Measurements from ENCODE around the gene FAM200B.
A peak's percentile ranks its signal among the peaks of the same experiment; 100 is the strongest.
"Not testable (repeated sequence)": the region's sequence is repeated elsewhere in the genome, so short reads cannot be mapped to it uniquely, and the experiment has no call there.

Gene FAM200B

DNA sequence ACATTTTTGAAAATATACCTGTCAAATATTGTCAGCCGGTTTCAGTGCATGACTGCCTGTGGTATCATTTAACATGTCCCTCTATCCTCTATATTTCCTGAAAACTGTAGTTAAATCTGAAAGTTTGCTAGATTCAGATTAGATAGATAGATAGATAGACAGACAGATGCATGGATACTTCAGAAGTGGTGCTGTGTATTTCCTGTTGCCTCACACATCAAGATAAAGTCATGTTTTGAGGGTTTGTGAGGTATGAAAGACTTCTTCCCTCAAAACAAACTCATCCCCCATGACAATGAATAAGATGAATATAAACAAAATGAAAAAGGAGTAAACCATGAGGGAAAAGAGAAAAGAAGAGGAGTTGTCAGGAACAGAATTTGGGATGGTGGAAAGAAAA is 15.2 kb downstream of the FAM200B start:
- DNase-seq: no peak

DNA sequence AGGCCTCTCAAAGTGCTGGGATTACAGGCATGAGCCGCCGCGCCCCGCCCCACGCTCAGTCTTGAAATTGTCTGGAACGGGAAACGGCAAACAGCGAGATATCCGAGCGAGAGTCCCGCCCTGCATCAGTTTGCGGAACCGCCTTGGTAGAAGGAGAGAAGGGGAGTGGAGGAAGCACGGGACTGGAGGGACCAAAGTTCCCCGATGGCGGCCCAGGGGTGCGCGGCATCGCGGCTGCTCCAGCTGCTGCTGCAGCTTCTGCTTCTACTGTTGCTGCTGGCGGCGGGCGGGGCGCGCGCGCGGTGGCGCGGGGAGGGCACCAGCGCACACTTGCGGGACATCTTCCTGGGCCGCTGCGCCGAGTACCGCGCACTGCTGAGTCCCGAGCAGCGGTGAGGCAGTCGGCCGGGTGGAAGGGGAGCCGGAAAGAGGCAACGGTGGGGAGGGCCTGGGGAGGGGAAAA is 21.3 kb downstream of the FAM200B start, which contains the start of gene BST1:
Gene BST1, plus strand, starts transcription at position 125 of the 463 bp plus-strand sequence. Its CDS starts 80 bp downstream, at position 205.
- peak; percentile 38 to 78 for DNase-seq

DNA sequence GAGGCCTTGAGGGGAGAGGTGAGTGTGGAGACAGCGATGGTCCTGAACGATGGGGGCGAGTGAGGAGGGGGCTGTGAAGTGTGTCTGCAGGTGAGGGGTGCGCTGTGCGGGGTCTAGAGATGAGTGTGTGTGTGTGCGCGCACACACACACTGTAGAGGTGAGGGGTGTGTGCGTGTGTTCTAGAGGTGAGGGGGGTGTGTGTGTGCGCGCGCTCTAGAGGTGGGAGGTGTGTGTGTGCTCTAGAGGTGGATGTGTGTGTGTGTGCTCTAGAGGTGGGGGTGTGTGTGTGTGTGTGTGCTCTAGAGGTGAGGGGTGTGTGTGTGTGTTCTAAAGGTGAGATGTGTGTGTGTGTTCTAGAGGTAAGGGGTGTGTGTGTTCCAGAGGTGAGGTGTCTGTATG is 21.8 kb downstream of the FAM200B start:
- DNase-seq: no peak

DNA sequence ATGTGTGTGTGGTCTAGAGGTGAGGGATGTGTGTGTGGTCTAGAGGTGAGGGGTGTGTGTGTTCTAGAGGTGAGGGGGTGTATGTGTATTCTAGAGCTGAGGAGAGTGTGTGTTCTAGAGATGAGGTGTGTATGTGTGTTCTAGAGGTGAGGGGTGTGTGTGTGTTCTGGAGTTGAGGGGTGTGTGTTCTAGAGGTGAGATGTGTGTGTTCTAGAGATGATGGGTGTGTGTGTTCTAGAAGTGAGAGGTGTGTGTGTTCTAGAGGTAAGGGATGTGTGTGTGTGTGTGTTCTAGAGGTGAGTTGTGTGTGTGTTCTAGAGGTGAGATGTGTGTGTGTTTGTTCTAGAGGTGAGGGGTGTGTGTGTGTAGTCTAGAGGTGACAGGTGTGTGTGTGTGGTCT is 22.5 kb downstream of the FAM200B start:
- DNase-seq: no peak

DNA sequence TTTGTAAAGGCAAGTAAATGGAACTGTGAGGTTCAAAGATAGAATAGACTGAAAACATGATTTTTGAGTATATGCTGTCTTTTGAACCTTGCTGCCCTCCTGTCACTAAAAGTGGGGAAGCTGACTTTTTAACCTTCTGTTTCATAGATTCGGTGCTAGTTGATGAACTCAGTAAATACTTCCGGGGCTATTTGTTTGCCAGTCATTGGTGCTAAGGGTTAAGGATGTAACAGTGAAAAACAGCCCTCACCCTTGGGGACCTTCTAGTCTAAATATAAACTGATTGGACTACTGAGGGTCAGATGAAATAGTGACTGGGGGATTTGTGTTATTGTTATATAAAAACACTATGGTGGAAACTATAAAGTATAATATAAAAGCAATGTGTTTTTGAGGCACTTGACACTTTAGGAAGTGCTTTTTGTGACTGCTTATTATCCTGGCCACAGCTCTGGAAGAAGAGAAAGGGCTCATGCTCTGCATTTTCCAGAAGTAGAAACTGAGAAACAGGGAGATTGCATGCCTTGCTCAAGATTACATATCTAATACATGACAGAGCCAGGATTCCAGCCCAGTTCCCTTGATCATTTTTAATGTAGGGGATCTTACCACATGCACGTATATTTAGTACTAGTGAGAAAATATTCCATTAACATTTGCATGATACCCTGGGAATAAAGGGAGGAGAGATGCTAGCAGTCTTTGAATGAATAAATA is 25.2 kb downstream of the FAM200B start:
- DNase-seq: no peak

DNA sequence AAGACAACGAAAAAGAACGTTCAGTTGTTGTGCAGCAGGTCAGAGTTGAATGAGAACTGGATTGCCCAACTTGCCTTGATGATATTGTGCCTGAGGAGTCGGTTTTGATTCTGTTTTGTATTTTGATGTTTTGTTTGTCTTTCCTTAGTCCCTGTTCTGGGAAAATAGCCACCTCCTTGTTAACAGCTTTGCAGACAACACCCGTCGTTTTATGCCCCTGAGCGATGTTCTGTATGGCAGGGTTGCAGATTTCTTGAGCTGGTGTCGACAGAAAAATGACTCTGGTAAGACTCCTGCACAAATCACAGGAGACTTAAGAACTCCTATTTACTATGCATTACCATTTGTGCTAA is 25.7 kb downstream of the FAM200B start:
- no peak for DNase-seq

DNA sequence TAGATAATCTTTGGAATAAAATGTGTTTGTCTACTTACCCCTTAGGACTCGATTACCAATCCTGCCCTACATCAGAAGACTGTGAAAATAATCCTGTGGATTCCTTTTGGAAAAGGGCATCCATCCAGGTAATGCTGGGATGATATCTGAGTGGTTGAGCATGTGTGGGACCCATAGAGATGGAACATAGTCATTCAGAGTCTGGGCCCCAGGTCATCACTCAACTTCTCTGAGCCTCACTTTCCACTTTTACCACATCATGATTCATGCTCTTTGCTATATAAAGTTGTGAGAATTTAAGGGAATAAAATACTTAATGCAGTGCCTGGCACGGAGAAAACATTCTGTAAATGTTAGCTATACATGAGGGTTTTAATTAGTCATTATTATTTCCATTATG is 30.1 kb downstream of the FAM200B start:
- no peak for DNase-seq

DNA sequence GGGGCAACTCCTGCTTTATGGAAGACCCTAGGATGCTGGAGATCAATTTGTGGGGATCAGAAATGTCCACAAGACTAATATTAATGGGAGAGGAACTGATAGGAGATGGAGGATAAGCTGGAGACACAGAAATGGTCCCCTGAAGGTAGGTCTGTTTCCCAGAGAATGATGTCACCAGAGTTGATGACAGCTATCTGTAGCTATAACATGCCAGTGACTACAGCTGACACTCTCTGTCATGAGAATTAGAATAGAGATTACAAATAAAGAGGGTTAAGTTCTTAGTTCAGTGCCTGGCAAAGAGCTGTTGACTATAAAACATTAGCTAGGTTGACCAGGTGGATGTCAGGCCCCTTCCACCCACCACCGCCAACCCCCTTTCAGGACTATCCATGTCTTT is 30.6 kb downstream of the FAM200B start:
- no peak for DNase-seq

DNA sequence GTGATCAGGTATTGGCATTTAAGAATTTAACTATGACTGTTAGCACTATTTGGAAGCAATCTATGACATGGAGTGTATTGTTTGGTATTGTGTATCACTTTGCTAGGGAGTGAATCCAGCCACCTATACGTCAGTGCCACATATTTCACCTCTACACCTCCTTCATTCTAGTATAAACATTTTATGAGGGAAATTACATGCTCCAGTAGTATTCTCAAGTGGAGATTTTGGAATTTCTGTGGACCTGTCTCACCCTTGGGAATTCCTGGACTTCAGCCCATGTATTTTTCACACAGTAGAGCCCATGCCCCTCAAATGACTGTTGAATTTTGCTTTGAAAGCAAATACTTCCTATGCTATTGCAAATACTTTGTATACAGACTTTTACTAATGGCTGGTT is 32.5 kb downstream of the FAM200B start:
- DNase-seq: no peak

DNA sequence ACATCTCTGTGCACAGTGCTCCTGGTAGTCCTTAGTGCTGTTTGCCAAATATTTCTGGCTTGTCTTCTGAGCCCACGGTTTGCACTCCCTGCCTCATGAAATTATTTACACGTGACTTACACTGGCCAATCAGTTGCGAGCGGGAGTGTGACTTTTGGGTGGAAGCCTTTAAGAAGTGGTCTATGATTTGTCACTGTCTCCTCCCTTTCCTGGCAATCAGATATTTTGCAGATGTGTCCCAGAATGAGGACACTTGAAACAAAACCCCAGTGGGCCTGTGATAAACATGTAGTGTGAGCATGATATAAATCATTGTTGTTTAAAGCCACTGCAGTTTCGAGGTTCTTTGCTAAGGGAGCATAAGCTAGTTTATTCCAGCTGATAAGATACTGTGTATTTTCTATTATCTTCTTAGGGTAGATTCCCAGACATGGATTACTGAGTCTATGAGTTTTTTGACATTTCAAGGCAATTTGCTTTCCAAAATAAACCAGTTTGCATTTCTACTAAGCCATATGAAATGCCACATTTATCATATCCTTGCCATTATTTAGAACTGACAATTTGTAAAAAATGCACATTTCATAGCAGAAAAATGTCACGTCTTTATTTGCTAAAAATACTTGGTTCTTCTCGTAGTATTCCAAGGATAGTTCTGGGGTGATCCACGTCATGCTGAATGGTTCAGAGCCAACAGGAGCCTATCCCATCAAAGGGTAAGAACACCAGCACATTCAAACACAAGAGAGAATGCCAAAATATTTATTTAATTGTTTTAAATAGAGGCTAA is 33.2 kb downstream of the FAM200B start:
- DNase-seq: no peak

DNA sequence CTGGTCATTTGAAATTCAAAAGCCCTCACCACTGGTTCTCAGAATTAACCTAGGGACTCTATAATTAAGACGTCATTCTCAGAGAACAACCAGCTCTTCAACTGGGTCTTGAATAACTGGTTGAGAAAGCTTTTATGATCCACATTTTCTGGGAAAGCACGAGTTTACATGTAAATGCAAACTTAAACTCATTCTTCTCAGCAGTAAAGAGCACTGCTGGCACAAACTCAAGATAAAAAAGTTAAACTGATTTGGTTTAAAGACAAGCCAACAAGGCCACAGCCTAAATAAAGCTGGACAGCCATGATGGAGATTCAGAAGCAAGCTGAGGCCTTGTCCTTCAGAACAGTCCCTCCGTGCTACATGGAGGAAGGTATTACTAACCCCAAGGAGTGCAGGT is 34.5 kb downstream of the FAM200B start:
- DNase-seq: no peak

DNA sequence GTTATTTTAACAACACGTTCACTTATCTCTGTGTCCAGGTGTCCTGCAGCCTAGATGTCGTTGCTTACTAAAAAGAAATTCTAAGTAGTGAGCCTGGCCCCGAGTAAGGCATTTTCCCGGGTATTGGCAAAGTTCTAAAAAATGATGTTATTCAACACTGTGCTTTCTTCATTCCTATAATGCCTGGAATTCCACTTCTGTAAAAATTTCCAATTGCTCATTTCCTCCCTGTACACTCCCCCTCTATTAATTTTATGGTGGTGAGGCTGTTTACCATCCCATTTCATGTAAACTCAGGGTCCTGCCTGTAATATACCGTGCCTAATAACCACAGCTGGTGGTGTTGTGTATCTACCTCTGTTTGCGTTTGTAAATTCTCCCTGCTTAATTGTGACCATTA is 35.5 kb downstream of the FAM200B start:
- no peak for DNase-seq

DNA sequence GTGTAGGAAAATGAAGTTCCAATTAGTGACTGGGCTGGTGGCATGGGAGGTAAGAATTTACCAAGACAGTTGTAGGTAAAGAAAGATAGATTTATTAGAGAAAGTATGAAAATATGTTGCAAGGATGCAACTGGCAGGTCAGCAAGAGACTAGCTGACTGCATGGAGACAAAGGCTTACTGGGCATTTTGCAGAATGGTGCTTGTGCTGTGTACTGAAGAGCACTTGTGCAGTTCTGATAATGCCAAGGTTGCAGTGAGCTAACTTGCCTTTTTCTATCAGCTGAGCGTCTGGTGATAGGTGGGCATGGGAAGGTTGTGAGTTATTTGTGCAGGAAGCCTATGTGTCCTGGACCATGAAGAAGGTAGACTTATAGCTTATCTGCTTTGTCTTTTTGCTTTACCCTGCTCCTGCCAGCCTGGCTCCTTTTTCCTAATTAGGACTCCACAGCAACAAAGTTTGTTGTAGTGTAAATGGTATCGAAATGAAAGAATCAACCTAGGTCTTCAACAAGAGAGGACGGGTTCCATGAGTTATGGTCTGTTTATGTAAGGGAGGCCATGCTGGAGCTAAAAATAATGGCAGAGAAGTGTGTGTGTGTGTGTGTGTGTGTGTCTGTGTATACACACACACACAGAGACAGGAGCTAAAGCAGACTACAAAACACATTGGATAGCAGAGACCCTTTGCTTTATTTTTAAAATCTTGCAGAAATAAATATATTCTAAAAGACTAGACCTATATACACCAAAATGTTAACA is 36.2 kb downstream of the FAM200B start:
- DNase-seq: no peak

DNA sequence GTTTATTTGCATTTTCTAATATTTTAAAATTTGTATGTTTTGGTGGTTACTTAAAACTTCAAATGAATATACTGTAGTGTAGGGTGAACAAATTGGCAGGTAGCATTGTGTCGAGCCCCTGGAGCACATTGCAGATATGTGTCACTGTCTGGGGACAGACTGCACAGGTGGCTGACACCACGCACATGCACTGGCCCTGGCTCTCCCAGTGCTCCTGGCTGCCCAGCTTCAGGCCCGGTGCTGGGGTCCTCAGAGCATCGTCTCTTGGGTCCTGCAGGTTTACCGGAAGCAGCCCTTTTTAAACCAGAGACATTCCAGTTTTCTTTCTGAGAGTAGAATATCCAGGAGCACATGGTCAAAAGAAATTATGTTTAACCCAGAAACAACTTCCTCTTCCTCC is 36.8 kb downstream of the FAM200B start:
- no peak for DNase-seq

DNA sequence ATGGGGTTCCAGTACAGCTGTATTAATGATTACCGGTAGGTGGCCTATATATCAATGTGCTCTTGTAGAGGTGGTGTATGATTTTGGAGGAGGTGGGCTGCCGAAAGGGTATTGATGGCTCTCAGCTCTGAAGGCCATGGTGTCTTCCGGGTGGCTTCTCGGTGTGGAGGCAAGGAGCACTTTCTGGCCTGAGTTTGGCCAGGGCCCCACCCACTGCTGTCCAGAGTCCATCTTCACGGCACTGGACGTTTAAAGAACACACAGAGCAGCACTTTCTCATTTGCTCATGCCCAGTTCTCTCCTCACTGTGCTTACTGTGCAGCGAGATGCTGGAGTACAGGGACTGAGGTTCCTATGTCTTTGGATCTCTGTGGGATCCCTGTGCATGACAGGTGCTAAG is 37.3 kb downstream of the FAM200B start:
- no peak for DNase-seq

DNA sequence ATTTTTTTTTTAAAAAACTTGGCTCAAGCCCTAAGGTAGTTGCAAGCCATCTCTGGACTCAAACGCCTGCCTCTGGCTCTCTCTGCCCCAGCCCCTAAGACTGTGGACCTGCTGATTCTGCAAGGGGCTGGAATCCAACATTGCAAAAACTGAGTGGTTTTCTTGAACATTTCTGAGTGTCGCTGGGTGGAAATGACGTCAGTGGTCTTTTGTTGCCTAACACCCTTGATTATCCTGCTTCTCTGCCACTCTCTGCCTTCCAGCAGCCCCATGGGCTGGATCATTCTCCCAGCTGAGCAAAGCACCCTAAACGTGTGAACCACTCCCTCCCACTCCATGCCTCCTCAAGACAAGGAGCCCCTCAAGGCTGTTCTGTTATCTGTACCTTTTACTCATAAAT is 37.9 kb downstream of the FAM200B start:
- DNase-seq: peak in 1 of 2 donors; percentile 4

DNA sequence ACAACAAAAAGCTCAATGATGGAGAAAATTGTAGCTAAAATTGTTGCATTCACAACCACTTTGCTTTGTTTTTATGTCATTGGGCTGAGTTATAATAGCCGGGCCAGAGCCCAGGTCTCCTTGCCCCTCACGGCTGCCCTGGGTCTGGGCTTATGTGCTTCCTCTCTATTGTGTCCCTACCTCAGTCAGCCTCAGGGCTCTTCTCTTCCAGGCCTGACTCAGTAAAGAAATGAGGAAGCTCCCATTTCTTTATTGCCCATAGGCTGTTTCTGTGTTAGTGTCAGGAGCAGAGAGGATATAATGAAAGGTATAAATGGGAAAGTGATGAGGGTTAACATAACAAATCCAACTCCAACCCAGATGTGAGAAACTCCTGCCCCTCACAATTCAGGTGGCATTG is 39.2 kb downstream of the FAM200B start:
- DNase-seq: no peak

DNA sequence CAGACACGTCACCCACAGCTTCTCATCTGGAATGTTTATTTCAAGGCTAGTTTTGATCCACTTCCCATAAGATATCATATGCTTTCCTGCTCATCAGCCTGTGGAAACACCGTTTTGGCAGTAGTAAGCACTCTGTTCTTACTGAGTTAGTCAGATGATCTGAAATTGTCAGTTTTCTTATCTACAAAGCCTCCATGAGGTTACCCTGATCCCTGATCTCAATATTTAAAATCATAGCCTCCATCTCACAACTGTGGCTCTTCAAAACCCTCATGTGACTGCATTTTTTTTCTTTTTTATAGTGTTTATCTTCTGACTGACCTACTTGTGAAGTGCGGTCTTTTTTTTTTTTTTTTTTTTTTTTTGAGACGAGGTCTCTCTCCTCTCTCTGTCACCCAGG is 44.0 kb downstream of the FAM200B start:
- DNase-seq: no peak

DNA sequence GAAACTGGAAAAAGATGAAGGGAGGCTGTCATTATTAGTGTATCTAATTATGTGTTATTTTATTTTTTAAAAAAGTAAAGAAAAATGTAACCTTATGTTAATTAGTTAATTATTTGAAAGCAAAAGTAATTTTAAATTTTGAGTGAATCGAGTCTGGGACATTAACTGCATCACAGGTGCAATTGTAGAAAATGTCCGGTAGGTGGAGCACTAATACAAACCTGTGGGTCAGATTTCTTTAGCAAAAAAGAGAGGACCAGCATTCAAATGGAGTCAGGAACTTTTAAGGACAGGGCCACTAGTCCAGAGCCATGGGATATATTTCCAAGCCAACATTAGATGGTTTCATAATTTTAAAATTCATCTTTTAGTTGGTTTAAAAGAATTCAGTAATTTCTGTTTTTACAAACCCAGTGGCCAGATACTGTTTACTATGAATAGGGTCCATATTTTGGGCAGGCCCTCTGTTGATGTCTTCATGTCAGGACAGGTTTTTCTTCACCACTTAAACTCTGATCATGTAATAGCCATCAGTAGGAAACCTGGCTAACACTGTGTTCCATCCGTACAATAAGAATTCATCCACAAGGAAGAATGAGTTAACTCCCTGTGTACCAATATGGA is 48.4 kb downstream of the FAM200B start:
- peak; percentile 32 to 66 for DNase-seq

DNA sequence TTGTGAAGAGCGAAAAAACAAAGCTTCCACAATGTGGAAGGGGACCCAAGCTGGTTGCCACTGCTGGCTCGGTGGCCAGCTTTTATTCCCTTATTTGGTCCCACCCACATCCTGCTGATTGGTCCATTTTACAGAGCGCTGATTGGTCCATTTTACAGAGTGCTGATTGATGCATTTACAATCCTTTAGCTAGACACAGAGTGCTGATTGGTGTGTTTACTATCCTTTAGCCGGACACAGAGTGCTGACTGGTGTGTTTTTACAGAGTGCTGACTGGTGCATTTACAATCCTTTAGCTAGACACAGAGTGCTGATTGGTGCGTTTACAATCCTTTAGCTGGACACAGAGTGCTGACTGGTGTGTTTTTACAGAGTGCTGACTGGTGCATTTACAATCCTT is 51.4 kb downstream of the FAM200B start:
- DNase-seq: not testable (repeated sequence)

DNA sequence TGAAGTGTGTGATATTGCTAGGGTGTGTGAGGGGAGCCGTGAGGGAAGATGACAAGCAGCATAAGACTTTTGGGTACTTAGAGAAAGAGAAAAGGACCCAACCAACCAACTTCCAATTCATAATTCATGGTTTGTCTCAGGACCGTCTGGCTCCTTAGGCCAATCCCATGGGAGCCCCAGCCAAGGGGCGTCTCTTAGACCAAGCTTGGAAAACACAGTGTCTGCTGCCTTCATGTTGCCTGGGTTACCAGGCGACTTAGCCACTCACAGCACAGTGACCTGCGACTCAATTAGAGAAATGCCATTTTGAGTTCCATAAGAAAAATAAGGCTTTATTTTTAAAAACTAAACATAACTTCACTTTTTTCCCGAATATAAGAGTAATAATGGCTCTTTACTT is 53.9 kb downstream of the FAM200B start:
- no peak for DNase-seq

DNA sequence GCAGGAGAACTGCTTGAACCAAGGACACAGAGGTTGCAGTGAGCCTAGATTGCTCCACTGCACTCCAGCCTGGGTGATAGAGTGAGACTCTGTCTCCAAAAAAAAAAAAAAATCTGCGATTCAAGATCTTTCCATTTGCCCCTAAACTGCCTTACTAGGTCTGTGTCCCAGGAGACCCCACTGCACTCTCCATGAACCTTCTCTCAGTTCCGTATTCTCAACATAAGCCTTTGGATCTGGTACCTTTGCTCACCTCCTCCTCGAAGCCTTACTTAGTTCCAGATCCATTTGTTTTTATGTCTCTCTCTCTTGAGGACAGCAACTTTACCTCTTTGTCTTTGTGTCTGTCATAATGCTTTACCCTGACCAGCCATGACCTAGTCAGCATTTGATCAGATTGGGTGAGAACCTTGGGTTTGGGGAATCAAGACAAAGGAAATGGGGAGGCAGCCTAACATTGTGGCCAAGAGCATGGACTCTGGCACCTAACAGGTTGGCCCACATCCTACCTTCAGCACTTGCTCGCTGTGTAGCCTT is 55.0 kb downstream of the FAM200B start:
- DNase-seq: no peak

DNA sequence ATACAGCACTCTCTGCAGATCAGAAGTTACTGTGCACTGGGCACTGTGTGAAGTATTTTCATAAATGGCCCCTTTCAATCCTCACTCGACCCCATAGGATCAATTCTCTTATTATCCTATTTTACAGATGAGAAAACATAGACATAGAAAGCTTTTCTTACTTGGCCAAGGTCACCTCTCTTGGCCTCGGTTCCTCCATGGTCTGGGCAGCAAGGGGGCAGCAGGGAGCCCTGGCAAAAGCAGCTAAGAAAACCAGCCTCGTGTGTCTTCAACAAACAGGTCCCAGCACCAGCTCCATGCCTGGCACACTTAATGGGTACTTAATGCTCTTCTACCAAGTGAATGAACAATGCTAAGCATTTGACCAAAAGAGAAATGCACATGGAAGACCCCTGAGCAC is 55.6 kb downstream of the FAM200B start:
- DNase-seq: no peak

Measured in CD4-positive, alpha-beta T cell treated with Interleukin-1 beta for 1 hour (primary cell).